GM18499 (cell line): ENCODE data around the gene ARHGAP15.
A peak's percentile ranks its signal among the peaks of the same experiment; 100 is the strongest.

ENCODE experiments used
- ATAC-seq: cut with Tn5 transposase; IDR thresholded peaks from one replicate; pipeline ENCODE4 v1.9.1; 2021; ENCODE audit warnings: moderate number of reproducible peaks; ENCODE audit not compliant: insufficient read depth, unreplicated experiment

Gene ARHGAP15

DNA sequence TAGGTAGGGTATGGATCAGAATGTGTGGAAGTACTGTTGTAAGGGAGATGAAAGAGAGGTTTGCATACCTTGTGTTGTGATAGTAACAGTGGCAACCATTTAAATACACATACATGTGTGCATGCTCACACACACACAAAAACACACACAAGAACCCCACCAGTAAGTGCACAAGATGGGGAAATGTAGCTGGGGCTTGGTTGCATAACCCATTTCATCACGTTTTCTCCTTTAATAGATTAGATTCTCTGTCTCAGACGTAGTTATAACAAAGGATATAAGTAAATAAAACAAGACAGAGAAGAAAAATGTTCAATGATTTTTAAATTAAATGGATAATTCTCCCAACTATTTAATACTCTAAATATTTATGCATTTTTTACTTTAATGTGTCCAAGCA lies 13.4 kb downstream of the ARHGAP15 start:
- no peak for ATAC-seq

DNA sequence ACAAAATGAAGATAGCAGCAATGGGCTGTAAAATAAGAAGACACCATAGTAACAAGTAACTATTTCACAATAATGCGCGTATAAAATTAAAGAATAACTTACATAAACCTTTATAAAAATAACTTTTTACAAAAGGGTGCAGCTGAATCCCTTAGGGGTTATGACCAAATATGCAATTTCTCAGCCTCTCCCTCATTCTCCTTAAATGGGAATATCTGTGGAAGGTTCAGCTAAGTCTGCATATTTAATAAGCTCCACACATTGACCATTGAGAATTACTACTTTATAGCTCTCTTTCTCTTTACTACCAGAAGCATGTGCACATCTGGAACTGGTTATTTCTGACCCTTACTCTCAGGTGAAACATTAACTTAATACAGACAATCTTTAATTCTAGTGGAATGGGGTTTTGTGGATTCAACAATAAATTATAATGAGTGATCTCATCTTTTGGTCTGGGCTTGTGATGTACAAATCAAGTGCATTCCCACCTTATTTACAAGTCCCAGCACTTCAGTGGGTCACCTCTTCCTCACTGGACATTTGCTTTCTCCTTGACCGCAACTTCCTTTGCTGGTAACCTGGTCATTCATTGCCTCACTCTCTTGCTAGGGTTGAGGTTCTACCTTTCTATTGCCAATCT lies 15.7 kb downstream of the ARHGAP15 start:
- no peak for ATAC-seq

DNA sequence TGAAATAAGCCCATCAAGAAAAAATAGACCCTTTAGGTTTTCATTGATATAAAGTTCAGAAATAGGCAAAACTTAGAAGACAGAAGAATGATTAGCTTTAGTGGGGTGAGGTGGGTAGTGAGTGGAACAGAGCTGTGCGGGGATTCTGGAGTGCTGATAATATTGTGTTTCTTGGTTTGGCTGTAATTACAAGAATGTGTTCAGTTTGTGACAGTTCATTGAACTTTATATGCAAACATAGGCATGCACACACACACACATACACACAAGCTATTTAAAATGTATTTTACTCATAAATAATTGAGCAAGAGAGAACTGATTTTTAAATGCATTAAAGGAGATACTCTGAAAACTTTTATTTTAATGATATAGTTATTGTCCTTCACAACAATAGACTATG lies 17.1 kb downstream of the ARHGAP15 start:
- no peak for ATAC-seq

DNA sequence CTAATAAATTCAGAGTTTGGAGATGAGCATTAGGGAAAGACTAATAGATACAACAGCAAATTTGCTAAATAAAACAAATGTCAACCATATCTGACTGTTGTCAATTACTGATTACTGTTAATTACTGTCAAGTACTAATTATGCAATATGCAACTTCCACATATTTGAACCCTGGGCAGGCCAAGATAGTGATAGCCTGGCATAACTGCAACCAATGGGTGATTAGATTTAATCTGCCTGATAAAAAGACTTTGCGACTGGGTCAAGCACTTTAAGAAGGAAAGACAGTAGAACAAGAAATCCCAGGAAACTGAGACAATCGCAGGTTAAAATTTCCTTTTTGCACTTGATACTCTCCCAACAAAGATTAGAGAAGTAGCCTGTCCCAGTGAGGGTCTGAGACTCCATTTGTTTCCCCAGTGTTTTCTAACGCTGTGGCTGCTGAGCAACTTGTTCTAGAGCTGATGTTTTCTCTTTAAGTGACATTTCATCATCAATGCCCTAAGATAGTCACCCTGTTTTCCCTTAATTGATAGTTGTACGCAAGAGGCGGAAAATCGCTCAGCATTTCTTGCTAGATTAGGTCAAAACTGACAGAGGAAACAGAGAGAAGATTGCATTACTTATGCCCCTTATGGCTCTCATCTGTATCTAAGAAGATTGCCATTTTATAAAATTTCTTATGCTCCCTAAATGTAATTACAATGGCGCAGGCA lies 17.8 kb downstream of the ARHGAP15 start:
- ATAC-seq, result no peak

DNA sequence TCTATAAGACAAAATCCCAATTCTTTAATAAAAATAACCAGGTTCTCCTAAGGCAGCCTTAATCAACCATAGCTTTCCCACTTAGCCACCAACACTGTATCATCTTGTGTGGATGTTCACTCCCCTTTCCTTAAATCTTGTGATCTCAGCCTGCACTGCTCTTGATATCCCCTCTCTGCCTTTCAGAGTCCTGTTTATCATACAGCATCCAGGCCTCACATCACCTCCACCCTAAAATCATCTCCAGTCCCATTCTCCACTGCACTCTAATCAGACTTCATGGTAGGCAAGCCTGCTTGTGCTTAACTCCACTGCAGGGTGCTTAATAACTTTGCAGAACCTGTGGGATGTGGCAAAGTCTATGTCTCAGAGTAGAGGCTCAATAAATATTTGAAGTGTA lies 18.8 kb downstream of the ARHGAP15 start:
- ATAC-seq, result no peak

DNA sequence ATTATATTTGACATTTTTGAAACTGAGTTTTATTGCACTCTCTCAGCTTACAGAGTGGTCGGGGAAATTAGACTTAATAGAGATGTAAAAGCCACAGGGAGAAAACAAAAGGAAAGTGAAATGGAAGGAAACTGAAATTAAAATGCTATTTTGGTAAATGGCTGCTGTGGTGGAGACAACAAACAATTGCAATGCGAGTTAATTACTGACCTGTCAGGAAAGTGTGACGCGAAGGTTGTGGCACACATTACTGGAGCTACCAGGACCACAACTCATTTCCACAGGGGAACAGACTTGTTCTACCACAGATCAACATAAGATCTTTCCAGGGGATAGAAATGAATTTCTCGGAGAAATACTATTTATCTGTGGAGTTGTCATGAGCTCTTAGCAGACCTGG lies 19.5 kb downstream of the ARHGAP15 start:
- ATAC-seq, result no peak

DNA sequence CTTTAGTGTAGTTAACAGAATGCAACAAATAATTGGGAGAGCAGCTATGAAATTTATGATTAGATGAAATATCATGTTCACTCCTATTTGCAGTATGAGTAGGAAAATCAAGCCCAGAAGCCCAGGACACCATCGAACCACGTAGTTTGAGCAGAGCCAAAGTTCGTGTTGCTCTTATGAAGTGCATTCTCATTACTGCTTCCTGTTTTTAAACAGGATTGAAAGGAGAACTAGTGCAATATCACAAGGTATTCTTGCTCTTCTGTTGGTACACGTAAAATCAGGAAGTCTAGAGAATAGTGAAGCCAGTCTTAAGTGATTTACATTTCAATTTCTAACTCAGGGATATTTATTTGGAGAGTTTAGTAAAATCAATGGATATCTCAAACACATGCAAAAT lies 21.1 kb downstream of the ARHGAP15 start:
- no peak for ATAC-seq

DNA sequence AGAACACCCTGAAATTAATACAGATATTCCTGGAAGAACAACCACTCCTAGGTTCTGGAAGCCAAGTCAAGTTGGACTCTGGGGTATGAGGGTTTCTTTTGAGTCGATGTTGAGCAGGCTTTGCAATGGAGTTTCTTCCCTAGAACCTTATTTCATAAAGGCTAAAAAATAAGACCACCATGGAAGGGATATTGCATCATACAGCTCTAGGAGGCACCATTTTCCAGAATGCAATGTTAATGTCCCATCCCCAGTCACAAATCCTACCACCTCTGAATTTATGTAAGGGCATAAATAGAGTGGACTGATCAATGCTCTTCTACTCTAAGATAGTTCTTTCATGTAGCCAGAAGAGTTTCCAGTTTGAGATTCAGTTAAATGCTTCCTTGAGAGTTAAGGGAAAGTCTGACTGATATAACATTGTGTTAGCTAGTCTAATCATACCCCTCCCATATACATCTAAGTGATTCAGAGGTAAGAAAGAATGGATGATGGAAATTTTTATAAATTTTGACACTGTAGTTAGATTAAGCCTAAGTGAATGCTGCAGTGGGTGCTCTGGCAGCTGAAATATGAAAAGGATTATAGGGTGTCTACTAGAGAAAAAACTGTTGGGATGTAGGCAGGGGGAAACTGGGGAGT lies 22.0 kb downstream of the ARHGAP15 start:
- no peak for ATAC-seq

DNA sequence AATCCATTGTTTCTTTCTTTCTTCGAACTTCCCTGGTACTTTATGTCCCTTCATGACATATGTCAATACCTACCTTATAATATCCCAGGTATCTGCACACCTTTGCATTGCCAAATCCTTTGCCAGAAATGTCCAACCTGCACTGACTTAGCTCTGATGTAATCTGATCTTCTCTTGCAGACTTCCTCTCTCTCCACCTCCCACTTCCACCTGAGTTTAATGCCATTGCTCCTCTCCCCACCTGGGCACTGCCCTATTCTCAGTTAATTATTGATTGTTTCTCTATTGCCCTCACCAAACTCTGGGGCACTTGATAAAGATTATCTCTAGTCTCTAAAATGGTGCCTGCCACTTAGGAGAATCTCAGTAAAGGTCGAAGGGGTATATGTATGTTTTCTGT lies 23.0 kb downstream of the ARHGAP15 start:
- no peak for ATAC-seq

DNA sequence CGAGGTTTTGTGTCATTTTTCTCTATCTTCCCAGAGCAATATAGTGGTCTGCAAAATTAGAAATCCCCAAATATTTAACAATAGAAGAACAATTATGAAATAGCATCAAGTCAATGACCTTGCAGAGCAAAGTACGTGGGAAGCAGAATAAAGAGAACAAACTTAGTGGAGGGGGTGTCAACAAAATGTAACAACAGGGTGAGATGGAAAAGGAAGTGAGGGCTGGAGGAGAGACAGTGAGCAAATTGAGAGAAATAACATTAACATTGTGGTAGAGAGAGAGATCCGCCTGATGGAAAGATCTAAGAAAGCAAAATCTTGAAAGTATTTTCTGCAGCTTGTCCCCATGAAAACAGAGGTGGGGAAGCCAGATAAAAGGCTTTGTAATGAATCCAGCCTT lies 23.4 kb downstream of the ARHGAP15 start:
- ATAC-seq, result no peak

DNA sequence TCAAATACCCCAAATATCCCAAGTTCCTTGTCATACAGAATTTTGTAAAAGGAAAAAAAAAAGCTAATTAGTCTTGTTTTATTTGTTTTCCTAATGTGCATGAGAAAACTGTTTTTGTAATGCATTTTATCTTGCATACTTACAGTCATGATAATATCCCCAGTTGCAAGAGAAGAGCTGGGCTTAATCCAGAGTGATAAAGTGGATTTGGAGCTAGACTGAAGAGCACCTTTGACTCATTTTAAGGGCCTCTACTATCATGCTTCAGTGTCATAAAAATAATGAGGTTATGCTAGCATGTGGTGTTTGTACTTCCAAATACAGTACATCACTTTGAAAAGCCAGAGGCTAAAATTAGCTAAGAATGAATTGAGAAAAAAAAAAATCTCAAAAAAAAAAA lies 26.4 kb downstream of the ARHGAP15 start:
- ATAC-seq, result no peak

DNA sequence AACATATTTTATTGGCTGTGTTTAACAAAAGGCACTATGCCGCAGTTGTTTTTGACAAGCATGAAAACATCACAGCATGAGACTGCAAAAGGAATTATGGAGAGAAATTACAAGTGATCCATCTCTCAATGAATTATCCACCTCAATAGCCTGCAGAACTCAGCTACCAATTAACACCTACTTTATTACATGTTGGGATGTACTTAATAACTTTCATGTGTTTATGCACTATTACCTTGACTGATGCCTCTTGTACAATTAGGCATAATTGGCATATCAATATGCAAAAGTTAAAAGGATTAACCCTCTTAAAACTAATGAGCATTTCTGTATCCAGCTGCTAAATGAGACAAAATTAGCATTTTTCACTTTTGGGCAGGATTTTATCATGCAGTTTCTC lies 27.8 kb downstream of the ARHGAP15 start:
- ATAC-seq, result no peak

DNA sequence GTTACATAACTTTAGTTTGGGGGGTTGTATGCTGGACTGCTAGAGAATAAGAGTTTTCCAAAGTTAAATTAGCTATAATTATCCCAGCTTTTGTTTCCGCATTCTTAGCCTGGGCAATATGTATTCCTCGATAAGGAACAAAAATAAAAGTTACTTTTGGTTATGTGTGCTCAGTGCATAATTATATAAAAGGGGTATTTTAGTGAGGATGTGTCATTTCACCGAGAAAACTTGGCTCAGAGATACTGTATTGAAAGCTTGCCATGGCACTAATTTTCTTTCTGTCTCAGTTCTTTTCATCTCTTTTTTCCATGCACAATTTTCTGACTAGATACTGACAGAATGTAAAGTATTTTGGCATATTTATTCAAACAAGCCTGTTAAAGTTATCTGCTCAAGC lies 28.2 kb downstream of the ARHGAP15 start:
- ATAC-seq, result no peak

DNA sequence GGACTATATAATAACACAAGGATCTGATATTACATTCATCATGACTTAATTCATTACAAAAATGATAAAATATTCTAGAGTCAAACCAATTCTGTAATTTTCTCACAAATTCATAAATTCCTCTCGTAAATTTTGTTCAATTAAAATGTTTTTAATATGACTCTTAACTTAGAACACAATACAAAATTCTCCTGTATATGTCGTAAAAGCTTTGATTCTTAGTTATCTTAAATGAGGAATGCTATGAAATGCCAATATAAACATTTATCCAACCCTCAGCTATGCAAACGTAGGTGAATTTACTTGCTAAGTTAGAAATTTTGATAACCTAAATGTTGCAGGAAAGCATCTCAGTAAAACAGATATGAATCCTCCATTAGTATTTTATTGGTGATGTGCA lies 28.9 kb downstream of the ARHGAP15 start:
- no peak for ATAC-seq

DNA sequence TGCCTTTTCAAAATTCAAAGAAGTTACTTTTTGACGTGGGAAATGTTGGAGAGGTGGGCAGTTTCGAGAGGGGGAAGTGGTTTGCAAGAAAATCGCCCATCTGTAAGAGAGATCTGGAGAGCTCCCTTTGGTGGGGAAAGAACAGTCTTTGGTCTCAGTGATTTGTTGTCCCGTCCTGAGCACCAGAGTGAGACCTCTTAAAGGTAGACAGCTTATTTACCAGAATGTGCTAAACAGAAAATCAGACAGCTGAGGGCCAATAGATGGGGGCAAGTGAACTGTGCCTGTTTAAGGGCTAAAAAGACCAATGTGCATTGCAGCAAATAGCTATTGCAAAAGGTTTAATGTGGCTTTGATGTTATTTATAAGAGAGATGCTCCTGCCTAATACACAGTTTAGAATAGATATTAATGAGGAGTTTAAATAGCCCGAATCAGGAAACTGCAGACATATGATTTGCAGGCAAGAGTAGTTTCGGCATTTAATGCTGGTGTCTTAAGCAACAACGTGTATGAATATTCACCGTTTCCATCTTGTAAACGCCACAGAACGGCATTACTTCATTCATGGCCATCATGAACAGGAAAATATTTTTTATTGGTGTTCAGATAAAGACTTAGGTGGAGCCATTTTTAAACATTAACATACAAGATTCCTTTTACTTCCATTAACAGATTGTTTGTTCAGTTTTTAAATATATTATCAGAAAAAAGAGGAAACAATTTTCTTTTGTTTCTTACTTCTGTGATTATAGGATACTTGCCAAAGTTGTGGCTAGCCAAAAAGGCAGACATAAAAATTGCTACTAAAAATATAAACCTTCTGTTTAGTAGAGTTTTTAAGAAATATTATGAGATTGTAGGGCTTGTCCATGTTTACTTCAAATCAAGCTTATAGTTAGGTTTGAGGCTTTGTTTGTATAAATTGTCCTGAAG lies 29.6 kb downstream of the ARHGAP15 start:
- peak; percentile 39 for ATAC-seq

DNA sequence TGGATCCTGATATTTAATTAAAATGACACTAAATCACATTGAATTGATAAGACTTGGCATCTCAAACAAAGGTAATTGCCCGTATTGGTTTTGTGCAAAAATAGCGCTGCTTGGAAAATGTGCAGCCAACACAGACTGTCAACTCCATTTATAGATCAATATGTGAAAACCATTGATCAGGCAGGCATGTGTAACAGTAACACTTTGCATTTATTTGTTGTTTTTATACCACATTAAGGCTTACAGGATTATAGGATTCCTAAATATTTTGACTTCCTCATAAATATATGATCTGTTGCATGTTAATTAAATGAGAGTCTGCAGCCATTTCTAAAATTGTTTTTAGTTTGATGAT lies 30.2 kb downstream of the ARHGAP15 start:
- ATAC-seq, result no peak

DNA sequence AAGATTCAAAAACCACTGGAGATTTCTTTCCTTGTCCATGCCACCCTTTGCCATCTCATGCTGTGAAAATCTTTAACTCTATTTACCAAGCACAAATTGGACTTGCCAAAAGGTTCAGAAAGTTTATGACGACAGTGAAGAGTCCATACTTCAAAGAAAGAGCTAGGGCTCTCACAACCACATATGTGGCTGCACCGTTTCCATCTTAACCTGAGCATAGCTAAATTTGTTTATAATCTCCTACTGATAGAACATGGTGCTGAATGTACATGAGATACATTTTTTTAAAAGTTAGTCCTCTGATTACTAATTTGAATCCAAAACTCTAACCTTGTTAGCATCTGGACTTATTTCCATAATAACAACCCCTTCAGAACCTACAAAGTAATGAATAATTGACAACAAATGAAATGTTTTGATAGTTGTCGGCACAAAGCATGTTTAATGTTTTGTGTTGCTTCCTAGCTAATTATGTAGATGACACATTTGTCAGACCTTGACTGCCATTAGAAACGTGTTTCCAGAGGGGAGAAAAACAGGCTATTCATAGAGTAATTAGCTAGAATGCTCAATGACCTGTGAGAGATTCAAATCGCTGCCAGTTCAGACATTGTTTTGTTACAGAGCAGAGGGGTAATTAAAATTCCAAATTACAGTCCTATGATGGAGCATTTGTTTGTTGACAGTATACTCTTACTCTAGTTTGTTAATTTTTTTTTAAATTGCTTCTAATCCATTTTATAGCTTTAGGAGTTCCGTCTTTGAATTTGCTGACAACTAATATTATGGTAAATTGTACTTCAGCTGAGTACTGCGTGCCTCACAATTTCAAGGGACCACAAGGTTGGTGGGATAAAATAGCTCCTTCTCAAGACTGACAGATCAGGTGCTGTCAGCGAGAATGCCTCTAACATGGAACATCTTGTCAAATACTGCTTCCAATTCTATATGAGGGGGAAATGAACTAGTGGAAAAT lies 31.8 kb downstream of the ARHGAP15 start:
- no peak for ATAC-seq

DNA sequence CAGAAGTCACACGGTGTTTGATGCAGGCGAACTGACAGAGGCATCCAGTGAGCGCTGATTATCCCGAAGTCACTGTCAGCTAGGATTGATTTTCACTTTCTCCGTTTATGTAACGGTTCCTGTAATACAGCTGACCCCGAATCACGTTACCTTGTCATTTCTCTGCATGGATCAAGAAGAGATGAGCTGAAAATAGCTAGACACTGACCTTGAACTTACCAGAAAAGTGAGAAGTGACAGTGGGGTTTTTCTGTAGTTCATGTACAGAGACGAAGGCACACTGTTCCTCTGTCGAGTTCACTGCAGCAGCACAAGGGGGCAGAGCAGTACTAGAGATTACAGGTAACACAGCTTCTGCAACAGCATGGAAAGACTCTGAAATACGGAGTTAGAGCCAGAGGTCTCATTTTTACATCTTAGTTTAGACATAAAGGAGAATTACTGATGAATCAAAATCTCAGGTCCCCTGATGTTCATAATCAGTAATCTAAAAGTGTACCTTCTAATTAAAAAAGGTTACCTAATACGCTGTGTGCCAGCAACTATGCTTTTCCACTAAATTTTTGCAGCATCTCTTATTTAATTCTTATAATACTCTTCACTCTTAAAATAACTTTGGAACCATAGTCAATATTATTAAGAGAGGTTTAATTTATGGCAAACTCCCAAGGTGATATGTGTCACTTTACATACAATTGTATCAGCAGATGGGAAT lies 33.1 kb downstream of the ARHGAP15 start:
- ATAC-seq, result peak; percentile 51

DNA sequence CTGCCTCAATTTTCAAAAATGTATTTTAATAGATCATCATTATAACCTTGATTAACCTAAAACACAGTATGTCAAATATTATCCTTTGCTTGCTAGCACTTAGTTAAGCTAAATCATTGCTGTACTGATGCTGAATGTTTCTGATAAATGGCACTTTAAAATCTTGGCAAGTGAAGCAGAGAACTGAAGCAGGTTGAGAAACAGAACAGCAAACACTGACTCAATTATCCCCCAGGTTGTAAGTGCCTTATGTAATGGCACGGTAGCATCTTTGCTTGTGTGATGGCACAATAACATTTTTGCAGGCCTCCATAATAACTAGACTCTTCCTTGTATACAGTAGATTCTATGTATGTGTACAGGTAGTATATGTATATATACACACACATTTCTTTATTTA lies 33.8 kb downstream of the ARHGAP15 start:
- ATAC-seq, result no peak
